ENCODE measurements around the gene CDADC1. TPM values are rescaled to one million over a fixed set of nuclear protein-coding genes. Genes with fewer than 3 reads are reported as not detected.

The CDADC1 gene
- total RNA-seq, 1 donor from 2014 or later: 9.5 TPM

DNA sequence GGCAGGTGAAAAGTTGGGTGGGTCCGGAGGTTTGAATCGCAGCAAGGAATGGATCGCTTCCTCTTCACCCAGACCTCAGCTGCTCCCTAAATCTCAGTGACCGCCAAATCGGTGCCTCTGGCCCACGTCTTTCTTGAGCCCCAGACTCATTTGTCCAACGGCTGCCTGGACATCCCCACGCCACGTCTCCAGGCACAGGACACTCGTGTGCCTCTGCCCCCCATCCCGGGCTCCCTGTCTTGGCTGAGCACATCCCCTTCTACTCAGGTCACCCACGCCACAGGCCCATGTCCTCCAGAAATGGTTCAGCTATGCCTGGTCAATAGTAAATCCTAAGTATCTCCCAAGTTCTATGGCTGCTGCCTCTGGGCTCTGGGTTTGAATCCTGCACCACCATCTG lies 56.6 kb downstream of the CDADC1 start:
- H3K36me3 Mint-ChIP-seq (ENCODE audit: low read depth): no peaks in the 10 kb centered on the region
- H3K4me1 Mint-ChIP-seq: peaks cover 12% of the 10 kb centered on the region
- intact Hi-C loops (cut with micrococcal nuclease): loop anchor here (5.0 to 10.0 kb wide), 3 partner anchors 193 to 540 kb away; partner anchors contain the start of genes PHF11 and RCBTB1
- no peaks in the 10 kb centered on the region for H3K27me3 Mint-ChIP-seq
- no peak for DNase-seq
- H3K9me3 Mint-ChIP-seq: no peaks in the 10 kb centered on the region
- no peak overlapping the region for H3K27ac Mint-ChIP-seq
- H3K4me3 Mint-ChIP-seq: no peak overlapping the region

DNA sequence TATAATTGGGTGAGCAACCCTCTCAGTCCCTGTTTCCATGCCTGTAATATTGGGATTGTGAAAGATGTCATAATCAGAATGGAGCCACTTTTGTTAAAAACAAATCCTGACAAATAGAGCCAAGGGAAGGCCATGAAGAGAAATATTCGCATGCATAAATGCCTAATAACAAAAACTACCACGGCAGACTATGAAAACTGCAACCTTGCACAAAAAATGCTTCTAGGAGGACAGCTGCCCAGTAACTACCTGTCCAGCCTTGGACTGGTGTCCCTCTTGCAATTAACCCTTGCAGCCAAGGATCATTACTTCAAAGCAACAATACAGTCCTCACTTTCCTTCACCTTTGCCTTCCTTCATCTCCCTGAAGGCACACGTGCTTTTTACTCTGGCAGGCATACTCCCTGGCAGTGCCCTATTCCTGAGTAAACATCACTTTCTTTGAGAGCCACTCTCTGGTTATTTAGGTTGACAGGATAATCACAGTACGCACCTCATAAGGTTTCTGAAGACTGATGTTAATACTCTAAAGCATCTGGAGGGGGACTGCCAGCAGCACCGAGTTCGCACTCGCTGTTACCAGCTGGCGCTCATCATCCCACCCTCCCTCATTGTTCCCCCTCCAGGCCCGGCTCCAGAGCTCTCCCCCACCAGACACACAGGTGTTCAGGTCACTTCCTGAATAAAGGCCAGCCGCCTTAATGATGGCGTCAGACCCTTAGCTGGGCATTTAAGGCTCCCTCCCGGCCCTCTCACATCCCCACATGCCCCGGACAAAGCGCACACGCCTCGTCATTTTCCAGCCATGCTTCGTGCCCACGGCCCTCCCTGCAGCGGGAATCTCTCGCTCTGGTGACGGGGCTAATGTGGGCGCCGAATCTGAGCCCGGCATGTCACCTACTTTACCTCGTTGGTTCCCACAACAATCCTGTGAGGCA lies 57.3 kb downstream of the CDADC1 start:
- no peaks in the 10 kb centered on the region for H3K27me3 Mint-ChIP-seq
- no peak overlapping the region for H3K27ac Mint-ChIP-seq
- intact Hi-C loops (cut with micrococcal nuclease): loop anchor here (5.0 to 10.0 kb wide), 3 partner anchors 192 to 540 kb away; partner anchors contain the start of genes PHF11 and RCBTB1
- H3K9me3 Mint-ChIP-seq: no peaks in the 10 kb centered on the region
- peaks cover 12% of the 10 kb centered on the region for H3K4me1 Mint-ChIP-seq
- no peak overlapping the region for H3K4me3 Mint-ChIP-seq
- no peaks in the 10 kb centered on the region for H3K36me3 Mint-ChIP-seq (ENCODE audit: low read depth)
- no peak for DNase-seq

DNA sequence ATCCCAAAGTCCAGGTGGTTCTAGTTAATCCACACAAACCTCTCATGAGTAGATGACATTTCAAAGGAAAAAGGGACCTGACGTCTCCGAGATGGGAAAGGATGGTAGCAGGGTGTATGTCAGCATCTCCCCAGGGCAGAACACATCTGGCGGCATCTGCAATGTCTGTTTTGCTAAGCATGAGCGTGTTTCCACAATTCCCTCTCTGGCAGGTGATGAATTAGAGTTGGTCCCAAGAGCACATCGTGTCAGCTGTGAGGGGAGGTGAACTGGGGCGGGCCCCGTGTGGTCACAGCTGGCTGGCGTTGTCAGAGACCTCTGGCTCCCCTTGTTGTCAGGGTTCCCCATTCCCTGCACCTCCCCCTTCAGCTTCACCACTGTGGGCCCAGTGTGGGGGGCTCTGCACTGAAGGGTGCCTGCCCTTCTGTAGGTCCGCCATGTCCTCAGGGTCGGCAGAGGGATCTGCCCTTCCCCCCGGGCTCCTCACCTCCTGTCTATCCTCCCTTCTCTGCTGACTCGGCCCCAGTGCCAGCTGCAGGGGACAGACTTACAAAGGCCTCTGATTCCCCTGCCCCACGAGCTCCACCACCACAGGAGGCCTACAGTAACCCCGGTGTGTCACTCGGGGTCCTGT lies 58.2 kb downstream of the CDADC1 start:
- Mint-ChIP-seq H3K4me1 (peaks cover 12% of the 10 kb centered on the region), H3K4me3 (no peak overlapping the region), H3K36me3 (ENCODE audit: low read depth) (no peaks in the 10 kb centered on the region), H3K27ac (no peak overlapping the region), H3K27me3 (no peaks in the 10 kb centered on the region), H3K9me3 (no peaks in the 10 kb centered on the region)
- intact Hi-C loops (cut with micrococcal nuclease): loop anchor here (10.0 kb wide), 1 partner anchor 539 kb away; no protein-coding TSS in a partner anchor
- no peak for DNase-seq

DNA sequence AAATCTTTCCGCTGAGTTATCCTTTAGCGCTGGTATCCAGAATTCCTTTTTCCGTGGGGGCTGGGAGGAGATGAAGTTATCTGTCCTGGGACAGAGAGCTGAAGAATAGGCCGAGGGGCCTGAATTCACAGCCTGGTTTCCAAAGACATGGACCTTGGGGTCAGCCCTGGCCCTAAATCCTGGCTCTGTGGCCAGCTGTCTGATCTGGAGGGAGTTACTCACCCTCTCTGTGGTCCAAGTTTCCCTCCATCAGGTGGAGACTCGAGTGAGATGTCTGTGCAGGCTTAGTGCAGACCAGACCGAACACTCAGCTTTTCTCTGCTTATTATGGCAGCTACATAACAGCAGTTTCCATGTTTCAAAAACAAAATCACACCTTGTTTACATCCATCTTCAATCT lies 59.6 kb downstream of the CDADC1 start:
- Mint-ChIP-seq H3K36me3 (ENCODE audit: low read depth) (no peaks in the 10 kb centered on the region), H3K4me3 (no peak overlapping the region), H3K27ac (no peak overlapping the region), H3K27me3 (no peaks in the 10 kb centered on the region), H3K4me1 (peaks cover 6% of the 10 kb centered on the region), H3K9me3 (no peaks in the 10 kb centered on the region)
- no peak for DNase-seq
- intact Hi-C loops (cut with micrococcal nuclease): loop anchor here (10.0 kb wide), 1 partner anchor 537 kb away; no protein-coding TSS in a partner anchor

DNA sequence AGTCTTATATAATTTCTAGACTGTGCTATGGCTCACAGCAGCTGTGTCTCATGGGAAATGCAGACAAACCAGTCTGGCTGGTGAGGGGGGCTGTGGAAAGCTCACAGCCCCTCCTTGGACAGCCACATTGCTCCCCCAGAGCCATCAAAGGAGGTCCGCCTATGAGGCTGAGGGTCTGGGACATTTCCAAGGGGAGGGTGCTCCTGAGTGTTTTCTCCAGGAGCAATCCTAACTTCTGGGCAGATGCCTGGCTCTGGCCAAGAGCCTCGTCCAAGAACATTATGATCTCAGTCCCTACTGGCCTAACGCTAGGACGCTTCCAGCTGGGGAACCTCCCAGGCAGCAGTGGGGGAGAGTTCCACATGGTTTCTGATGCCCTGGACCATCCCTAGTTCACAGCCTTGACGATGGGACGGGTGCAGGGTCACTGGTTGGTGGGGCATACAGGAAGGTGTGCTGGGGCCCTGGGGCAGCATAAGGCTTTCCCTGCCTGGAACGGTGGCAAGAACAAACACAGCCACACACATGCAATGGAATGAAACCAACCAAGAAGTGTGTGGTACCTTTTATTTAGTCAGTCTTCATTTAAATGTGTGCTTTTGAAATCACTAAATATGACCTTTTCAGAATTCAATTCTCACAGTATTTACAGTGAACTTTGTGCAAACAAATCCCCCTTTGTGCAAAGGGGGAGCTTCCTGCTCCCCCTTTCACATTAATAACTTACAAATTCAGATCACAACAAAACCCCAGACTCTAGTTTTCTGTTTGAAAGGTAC lies 60.6 kb downstream of the CDADC1 start:
- Mint-ChIP-seq H3K4me3 (no peak overlapping the region), H3K27me3 (no peaks in the 10 kb centered on the region), H3K36me3 (ENCODE audit: low read depth) (no peaks in the 10 kb centered on the region), H3K4me1 (no peaks in the 10 kb centered on the region), H3K27ac (no peak overlapping the region), H3K9me3 (no peaks in the 10 kb centered on the region)
- intact Hi-C loops (cut with micrococcal nuclease): loop anchor here (10.0 kb wide), 1 partner anchor 537 kb away; no protein-coding TSS in a partner anchor
- no peak for DNase-seq

DNA sequence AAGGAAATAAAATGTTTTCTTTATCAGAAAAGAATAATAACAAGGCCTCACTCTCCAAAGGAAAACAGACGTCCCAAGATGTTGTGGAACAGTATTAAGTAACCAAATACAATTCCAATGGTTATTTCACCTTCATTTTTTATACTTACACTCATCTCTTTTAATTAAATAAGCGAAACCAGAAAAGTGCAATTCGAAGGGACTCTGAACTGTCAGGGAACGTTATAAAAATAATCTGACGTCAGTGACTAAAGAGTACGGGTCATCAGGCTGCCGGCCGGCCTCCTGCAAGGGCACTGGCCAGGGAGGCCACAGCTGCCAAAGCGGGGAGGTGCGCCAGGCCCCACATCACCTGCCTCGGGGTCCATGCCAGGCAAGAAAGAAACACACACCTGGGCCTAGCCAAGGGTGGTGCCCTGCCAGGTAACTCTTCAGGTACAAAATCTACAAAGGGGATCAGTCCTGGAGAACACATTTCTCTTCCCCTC lies 61.2 kb downstream of the CDADC1 start:
- Mint-ChIP-seq H3K4me1 (peaks cover 5% of the 10 kb centered on the region), H3K27ac (no peak overlapping the region), H3K36me3 (ENCODE audit: low read depth) (no peaks in the 10 kb centered on the region), H3K4me3 (no peak overlapping the region), H3K9me3 (no peaks in the 10 kb centered on the region), H3K27me3 (no peaks in the 10 kb centered on the region)
- intact Hi-C loops (cut with micrococcal nuclease): loop anchor here (10.0 kb wide), 1 partner anchor 536 kb away; no protein-coding TSS in a partner anchor
- no peak for DNase-seq

DNA sequence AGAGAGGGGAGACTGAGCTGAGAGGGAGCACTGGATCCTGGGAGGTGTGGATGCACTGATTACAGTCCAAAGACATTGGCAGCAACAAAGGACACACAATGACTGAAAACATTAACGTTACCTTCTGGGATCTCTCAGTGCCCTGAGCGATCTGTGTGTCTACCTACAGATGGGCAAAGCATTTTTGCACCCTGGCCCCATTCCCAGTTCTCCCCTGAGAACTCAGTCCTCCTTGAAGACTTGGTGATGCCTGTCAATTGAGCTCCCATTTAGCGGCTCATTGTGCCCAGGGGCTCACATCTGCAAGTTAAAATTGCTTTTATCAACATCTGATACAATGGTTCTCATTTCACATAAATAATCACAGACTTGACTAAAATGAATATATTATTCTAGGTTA lies 62.5 kb downstream of the CDADC1 start:
- Mint-ChIP-seq H3K27me3 (no peaks in the 10 kb centered on the region), H3K27ac (no peak overlapping the region), H3K4me3 (no peak overlapping the region), H3K9me3 (no peaks in the 10 kb centered on the region), H3K4me1 (peaks cover 8% of the 10 kb centered on the region), H3K36me3 (ENCODE audit: low read depth) (no peaks in the 10 kb centered on the region)
- intact Hi-C loops (cut with micrococcal nuclease): no loop called here
- DNase-seq: no peak

DNA sequence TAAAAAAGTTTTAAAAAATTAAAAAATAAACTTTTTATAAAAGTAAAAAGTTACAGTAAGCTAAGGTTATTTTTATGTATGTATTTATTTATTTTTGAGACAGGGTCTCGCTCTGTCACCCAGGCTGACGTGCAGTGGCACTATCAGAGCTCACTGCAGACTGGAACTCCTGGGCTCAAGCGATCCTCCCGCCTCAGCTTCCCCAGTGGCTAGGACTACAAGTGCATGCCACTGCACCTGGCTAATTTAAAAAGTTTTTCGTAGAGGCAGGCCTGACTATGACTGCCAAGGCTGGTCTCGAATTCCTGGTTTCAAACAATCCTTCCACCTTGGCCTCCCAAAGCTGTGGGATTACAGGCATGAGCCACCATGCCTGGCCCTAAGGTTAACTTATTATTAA lies 64.1 kb downstream of the CDADC1 start:
- intact Hi-C loops (cut with micrococcal nuclease): no loop called here
- no peak overlapping the region for H3K27ac Mint-ChIP-seq
- no peaks in the 10 kb centered on the region for H3K27me3 Mint-ChIP-seq
- no peak overlapping the region for H3K4me3 Mint-ChIP-seq
- no peak for DNase-seq
- H3K4me1 Mint-ChIP-seq: peaks cover 8% of the 10 kb centered on the region
- H3K9me3 Mint-ChIP-seq: no peaks in the 10 kb centered on the region
- H3K36me3 Mint-ChIP-seq (ENCODE audit: low read depth): no peaks in the 10 kb centered on the region

DNA sequence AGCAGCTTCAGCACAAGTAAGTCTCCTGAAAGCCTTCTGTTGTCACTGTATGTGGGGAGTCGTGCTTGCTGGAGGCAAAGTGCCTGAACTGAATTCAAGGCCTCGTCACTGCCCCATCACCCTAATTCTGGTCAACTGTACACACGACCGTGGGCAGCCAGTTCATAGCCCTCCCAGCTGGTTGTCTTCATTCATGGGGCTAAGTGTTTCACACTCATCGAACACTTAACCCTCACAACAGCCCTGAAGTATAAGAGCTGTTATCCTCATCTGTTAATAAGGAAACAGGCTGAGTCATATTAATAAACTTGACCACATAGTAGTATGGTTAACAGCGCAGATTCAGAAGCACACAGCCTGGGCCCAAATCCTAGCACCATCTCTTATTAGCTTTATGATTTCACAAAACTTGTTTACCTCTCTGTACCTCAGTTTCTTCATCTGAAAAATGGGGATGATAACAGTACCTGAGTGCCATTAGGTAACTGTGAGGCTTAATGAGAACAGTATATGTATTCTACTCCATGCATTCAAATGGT lies 66.7 kb downstream of the CDADC1 start:
- DNase-seq: no peak
- Mint-ChIP-seq H3K4me3 (no peak overlapping the region), H3K9me3 (no peaks in the 10 kb centered on the region), H3K27ac (no peak overlapping the region), H3K27me3 (no peaks in the 10 kb centered on the region), H3K36me3 (ENCODE audit: low read depth) (no peaks in the 10 kb centered on the region), H3K4me1 (peaks cover 8% of the 10 kb centered on the region)
- intact Hi-C loops (cut with micrococcal nuclease): no loop called here

DNA sequence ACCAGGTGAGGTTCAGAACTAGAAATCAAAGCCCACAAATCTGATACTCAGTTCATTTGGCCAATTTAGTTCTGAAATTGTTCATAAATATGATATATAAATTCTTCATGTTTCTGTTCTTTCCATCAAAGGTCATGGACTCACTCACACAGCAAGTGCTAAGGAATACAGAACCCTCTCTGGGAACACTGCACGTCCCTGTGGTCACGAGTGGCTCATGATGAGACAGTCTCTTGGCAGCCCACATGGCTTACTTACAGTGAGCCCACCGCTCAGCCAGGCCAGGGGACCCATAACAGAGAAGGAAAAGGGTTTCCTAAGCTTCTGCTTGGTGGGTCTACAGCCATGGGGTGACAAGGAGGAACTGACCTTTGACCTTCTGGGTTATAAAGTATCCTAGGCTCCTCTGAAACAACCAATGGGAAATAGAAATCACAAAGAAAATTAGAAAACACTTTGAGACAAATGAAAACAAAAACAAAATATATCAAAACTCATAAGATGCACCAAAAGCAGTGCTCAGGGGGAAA lies 67.4 kb downstream of the CDADC1 start:
- Mint-ChIP-seq H3K36me3 (ENCODE audit: low read depth) (no peaks in the 10 kb centered on the region), H3K4me3 (no peak overlapping the region), H3K9me3 (no peaks in the 10 kb centered on the region), H3K27me3 (no peaks in the 10 kb centered on the region), H3K4me1 (peaks cover 8% of the 10 kb centered on the region), H3K27ac (no peak overlapping the region)
- no peak for DNase-seq
- intact Hi-C loops (cut with micrococcal nuclease): no loop called here

DNA sequence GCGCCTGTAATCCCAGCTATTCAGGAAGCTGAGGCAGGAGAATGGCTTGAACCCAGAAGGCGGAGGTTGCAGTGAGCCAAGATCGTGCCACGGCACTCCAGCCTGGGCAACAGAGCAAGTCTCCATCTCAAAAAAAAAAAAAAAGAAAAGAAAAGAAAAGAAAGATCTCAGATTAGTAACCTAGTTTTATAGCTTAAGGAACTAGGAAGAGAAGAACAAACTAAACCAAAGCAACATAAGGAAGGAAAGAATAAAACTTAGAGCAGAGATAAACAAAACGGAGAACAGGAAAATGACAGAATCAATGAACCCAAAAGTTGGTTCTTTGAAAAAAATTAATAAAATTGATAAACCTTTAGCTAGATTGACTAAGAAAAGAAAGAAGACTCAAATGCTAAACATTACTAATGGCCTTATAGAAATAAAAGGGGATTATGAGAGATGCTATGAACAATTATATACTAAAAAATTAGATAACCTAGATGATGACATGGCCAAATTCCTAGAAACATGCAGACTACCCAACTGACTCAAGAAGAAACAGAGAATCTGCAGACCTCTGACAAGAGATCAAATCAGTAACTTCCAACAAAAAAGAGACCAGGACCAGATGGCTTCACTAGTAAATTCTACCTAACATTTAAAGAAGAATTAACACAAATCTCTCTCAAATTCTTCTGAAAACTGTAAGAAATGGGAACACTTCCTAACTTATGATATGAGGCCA lies 68.2 kb downstream of the CDADC1 start:
- no peak for DNase-seq
- Mint-ChIP-seq H3K27me3 (no peaks in the 10 kb centered on the region), H3K4me1 (peaks cover 14% of the 10 kb centered on the region), H3K36me3 (ENCODE audit: low read depth) (no peaks in the 10 kb centered on the region), H3K4me3 (no peak overlapping the region), H3K9me3 (no peaks in the 10 kb centered on the region), H3K27ac (no peak overlapping the region)
- intact Hi-C loops (cut with micrococcal nuclease): no loop called here

DNA sequence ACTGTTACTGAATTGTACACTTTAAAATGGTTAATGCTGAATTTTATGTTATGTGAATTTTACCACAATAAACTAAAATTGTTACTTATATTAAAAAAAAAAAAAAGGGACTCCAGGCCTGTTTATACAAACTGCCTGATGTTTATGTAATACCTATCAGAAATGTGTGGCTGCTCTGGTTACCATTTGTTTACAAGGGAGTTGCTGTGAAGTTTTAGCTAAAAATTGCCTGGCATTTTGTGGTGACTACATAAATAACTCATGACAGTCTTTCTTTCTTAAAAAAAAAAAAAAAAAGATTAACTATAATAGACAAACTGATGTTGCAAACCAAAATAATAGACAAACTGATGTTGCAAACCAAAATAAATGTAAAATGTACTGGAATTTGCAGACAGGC lies 71.8 kb downstream of the CDADC1 start:
- Mint-ChIP-seq H3K27me3 (no peaks in the 10 kb centered on the region), H3K4me3 (no peak overlapping the region)

DNA sequence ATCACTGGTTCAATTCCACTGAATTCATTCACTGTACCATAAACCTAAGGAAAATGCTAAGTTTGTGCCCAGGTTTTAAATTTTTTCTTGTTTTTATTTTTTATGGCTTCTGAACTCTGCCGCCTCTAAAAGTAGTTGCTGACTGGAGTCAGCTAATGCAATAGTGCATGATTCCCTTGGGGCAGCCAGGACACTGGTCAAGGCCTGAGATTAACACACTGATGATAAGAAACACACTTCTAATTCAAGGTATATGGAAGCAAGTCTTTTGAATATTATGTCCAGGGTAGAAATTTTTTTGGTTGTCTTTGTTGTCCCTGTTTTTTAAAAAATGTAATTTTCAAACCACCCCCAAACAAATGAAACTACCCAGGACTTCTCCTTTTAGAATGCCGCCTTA lies 72.2 kb downstream of the CDADC1 start:
- intact Hi-C loops (cut with micrococcal nuclease): no loop called here
- H3K4me3 Mint-ChIP-seq: no peak overlapping the region
- H3K4me1 Mint-ChIP-seq: peaks cover 8% of the 10 kb centered on the region
- H3K36me3 Mint-ChIP-seq (ENCODE audit: low read depth): no peaks in the 10 kb centered on the region
- no peak overlapping the region for H3K27ac Mint-ChIP-seq
- H3K9me3 Mint-ChIP-seq: no peaks in the 10 kb centered on the region
- no peak for DNase-seq
- no peaks in the 10 kb centered on the region for H3K27me3 Mint-ChIP-seq

More for the DNA sequence above, 71.8 kb downstream of the CDADC1 start:
- H3K4me1 Mint-ChIP-seq: peaks cover 8% of the 10 kb centered on the region
- H3K36me3 Mint-ChIP-seq (ENCODE audit: low read depth): no peaks in the 10 kb centered on the region
- H3K9me3 Mint-ChIP-seq: no peaks in the 10 kb centered on the region
- no peak overlapping the region for H3K27ac Mint-ChIP-seq
- peak; percentile 24 for DNase-seq
- intact Hi-C loops (cut with micrococcal nuclease): no loop called here

Measured in activated CD4-positive, alpha-beta T cell treated with anti-CD3 and anti-CD28 coated beads, Interleukin-2, amount 10 ng/mL, durations not matched to agents 24 days and 14 days (primary cell).